NCI-H69 (cell line): ENCODE data around the gene RBM33.

Experiments
- DNase-seq: peaks from one replicate; lab custom pipeline; 2025; lab: John Stamatoyannopoulos, UW

RBM33 gene

DNA sequence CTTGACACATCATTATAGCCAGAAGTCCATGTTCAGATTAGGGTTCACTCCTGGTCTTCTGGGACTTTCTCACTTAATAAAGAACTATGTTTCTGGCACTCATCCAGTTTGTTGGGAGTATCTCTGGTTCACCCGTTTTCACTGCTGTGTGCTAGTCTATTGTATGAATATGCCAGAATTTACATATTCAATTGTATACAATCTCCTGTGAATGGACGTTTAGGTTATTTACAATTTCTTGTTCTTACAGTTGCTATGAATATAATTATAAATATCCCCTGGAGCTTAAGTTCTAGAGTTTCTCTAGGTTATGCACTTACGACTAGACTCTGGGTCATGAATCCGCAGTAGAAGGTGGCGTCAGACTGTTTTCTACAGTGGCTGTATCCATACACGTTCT, 20.0 kb upstream of the RBM33 start:
- DNase-seq, result no peak

DNA sequence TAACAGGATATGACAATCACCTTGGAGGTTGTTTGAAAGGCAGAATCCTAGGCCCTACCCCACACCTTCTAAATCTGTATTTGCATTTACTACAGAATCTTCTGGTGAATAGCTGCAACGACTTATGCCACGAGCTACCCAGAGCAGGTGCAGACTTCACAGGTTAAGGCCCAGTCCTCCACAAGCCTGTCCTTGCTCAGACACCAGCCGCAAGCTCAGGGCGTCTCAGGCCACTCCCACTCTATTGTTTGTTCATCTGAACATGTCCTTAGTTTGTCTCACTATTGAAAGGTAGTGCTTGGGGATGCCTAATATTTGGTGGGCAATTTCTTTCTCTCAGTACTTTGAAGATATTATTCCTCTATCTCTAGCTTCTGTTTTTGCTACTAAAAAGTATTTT, 18.9 kb upstream of the RBM33 start:
- DNase-seq, result no peak

DNA sequence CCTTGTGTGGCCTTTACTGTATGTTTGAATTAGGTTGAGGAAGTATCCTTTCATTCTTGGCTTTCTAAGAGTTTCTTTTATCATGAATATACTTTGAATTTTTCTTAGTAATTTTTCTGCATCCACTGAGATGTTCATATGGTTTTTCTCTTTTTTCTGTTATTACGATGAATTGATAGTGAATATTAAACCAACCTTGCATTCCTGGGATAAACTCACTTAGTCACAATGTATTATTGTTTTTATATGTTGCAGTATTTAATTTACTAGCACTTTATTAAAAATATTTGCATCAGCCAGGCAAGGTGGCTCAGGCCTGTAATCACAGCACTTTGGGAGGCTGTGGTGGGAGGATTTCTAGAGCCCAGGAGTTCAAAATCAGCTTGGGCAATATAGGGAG, 15.3 kb upstream of the RBM33 start:
- no peak for DNase-seq

DNA sequence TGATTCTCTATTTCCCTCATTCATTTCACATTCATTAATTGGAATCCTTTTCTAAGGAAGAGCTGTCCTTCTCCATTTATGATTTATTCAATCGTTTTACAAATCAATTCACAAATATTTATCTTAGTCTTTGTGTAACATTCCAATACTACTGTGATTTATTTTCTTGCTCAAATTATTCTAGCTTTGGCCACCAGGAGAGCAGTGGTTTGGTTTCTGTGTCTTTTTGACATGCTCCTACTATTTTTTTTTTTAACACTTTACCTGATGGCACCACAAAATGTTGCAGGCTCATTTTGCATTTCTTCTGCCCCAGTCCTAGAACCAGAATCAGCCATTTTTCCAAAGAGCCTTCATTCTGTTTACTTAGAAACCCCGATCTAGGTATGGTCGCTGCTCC, 13.3 kb upstream of the RBM33 start:
- no peak for DNase-seq

DNA sequence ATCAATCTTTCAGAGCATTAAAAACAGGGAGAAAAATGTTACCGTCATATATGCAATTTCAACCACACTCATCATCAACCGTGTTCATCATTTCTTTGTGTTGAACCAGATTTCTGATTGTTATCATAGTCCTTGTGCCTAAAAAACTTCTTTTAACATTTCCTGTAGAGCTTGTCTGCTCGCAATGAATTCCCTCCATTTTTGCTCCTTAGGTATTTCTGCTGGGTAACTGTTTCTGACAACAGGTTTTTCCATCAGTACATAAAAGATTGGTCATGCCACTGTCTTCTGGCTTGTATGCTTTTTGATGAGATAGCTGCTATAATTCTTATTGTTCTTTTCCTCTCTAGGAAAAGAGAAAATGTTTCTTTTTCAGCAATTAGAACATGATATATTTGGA, 8.6 kb upstream of the RBM33 start:
- DNase-seq, result no peak

DNA sequence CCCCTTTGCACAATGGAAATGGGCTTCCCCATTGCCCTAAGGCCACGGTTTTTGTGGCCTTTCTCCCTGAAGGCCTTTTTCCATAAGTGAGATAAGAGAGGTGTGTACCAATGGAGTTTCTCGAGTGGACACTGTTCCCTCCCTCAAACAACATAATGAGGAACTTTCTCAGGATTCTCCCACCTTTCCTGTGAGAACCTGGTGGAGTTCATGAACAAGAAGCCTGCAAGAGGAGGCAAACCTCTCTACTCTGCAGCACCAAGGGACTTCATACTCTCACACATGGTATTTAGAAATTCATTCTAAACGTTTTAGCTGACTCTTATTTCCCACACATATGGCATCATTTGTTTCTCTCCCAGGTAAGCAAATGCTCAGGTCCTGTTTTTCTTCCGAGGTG, 7.3 kb upstream of the RBM33 start:
- no peak for DNase-seq

DNA sequence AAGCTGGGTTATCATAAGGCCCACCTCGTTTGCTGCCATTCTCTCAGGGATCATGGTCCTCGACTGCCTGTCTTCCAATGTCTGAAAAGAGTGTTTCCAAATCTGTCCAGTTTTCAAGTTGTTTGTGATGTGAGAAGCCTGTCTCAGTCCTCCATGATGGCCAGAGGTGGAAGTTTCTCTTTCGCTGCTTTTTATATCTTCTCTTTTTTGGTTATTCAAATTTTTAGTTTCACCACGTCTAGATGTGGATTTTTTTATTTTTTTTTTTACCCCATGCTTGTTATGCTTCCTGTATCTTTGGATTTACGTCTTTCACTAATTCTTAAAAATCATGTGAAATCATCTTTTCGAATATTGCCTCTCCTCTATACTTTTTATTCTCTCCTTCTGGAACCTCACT, 6.1 kb upstream of the RBM33 start:
- no peak for DNase-seq

DNA sequence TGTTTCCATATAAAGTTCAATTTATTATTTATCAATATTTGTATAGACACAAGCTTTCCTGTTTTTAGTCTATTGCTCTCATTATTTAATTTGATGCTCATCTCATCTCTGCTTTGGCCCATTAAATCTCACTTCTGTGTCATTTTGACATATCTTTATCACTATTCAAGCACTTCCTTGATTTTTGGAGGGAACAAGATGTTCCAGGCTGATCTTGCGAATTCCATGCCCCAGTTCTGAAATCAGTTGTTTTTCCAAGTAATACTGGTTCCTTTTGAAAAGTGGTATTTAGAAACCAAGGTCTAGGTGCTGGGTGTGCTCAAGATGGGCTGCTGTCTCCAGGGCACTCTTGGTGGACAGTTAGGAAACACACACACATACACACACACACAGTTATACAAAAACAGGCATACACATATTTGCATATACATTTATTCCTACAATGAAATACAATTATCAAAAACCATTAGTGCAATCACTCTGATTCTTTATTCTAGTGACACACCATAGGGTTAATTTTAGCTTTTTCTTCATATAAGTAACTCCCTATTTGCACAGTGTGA, 4.4 kb upstream of the RBM33 start:
- no peak for DNase-seq

DNA sequence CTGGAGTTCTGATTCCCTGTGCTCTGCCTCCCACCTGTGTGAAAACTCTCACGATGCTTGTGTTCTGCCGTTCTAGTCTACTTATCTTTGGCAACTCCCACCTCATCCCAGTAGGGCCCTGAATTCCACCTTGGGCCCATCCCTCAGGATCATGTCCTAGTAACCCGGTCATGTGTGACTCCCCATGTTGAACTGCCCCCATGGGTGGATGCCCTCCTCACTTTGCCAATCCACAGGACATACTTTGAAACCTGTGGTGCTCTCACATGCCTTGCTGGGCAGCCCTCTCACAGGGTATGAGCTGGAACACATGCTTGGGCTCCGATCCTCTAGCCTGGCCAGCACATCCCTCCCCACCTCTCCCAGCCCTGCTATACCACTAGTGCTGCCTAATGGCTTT, 3.8 kb upstream of the RBM33 start:
- no peak for DNase-seq

DNA sequence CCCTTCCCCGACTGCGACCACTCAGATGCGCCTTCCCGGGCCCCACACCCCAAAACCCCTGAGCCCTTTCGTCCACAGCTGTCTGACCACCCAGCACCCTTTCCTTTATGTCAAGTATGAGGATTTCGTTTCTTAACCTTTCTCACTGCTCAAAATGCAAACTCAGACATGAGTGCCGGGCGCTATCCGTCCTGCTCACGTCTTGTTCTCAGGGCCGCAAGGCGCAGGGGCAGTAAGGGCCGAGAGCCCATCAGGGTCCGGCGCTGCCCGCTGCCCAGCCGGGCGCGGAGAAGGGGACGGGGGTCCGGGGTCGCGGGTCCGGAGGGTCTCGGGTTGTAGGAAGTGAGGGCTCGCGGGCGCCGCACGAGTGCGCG, 670 bp upstream of the RBM33 start:
- DNase-seq, result no peak

DNA sequence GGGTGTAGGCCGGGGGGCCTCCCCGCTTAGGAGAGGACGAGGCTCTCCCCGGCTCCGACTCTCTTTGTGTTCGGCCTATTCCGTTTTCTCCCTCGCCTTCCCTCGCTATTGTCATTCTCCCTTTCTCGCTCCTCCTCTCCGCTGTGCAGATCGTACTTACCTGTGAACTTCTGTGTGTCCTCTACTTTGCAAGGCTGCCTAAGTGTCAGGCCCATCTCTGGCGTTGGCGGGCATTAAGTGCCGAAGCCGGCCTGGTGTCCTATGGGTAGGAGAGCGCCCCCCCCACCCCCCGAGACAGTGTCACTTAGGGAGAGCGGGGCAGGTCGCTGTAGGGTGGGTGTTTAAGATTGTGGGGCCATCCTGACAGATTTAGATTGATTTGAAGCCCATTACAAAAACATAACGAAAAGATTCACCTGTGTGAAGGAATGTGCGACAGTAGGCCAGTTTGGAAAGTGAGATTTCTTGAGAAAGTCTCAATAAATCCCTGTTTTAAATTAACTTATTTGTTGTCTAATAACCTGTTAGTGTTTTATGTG, 579 bp downstream of the RBM33 start:
- peak; percentile 59 for DNase-seq

DNA sequence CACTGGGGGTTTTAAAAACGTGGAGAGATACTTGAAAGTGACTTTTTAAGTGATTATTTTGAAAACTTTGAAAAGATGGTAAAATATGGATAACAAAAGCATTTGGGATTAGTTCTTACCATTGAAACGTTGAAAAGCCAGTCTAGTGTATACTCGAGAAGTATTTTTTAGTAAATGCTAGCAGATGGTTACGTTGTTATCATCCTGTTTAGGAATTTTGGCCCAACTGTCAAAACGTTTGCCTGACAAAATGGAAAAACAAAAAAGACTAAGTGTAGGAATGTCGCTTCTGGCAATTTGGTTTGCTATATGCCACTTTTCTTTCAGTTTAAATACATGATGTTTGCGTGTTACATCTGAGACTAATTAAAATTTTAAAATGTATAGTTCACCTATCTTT, 1.2 kb downstream of the RBM33 start:
- no peak for DNase-seq

DNA sequence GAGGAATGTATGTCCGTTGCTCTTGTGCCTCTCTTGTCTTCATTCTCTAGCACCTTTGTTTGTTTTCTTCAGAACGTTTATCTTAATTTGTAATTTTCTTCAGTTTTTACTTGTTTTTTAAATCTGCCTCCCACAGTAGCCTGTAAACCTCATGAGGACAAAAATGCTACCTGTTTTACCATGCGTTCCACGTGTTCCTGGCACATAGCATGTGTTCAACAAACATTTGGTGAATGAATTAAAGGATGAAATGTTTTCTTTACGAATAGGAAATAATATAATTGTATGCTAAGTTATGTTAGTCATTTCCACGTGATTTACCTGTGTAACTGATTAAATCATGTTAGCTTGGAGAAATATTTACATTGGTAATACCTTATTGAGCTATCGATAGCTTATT, 2.2 kb downstream of the RBM33 start:
- DNase-seq, result no peak

DNA sequence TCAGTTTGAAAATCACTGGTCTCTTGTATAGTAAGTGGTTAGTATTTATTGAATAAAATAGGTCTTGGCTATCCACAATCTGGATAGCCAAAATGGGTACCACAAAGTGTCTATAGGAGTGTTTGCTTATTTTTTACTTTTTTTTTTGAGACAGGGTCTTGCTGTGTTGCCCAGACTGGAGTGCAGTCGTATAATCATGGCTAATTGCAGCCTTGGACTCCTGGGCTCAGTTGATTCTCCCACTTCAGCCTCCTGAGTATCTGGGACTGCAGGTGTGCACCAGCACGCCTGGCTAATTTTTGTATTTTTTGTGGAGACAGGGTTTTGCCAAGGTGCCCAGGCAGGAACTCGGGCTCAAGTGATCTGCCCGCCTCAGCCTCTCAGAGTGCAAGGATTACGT, 2.8 kb downstream of the RBM33 start:
- DNase-seq, result no peak

DNA sequence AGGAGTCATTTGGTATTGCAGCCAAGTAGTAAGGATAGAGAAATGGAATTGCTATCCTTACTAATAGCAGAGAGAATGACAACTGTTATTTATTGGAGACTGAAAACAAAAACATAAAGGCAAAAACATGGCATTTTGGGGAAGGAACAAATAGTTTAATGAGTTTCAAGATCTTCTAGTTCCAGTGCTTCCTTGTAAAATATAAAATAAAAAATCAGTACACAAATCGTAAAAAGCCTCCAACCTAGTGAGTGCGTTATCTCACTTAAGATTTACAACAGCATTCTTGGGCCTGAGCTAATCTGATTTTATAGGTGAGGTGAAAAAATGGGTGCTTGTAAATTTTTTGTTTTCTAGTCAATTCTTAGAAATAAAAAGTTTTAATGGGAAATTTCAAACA, 3.3 kb downstream of the RBM33 start:
- no peak for DNase-seq

DNA sequence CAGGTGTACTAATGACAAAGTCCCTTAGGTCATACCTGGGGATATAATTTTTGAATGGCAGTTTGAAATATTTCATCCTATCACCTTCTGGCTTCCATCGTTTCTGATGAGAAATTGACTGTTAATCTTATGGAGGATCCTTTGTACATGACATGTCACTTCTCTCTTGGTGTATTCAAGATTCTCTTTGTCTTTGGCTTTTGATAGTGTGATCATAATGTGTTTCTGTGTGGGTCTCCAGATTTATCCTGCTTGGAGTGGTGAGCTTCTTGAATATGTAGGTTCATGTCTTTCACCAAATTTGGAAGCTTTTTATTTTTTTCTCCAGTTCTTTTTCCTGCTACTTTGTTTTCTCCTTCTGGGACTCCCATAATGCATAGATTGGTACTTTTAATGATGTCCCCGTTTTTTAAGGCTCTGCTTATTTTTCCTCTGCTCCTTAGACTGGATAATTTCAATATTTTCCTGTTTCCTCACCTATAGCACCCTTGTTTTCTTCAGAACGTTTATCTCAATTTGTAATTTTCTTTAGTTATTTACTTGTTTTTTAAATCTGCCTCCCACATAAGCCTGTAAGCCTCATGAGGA, 4.4 kb downstream of the RBM33 start:
- no peak for DNase-seq

DNA sequence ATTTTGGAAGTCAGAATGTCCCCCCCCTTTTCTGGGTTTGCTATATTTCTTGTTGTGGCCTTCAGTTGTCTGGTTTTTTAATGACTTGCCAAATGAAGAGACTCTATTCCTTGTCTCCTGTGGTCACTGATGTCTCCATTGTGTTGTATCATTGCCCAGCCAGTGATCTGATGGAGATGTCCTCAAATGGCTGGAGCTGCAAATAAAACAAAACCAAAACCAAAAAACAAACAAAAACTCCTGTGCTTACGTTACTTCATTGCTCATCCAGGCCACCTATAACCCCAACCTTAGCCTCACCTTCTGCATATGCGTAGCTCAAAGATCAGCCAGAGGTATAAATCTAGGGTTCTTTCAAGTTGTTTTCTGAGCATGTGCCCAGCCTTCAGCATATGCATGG, 5.1 kb downstream of the RBM33 start:
- DNase-seq, result no peak

DNA sequence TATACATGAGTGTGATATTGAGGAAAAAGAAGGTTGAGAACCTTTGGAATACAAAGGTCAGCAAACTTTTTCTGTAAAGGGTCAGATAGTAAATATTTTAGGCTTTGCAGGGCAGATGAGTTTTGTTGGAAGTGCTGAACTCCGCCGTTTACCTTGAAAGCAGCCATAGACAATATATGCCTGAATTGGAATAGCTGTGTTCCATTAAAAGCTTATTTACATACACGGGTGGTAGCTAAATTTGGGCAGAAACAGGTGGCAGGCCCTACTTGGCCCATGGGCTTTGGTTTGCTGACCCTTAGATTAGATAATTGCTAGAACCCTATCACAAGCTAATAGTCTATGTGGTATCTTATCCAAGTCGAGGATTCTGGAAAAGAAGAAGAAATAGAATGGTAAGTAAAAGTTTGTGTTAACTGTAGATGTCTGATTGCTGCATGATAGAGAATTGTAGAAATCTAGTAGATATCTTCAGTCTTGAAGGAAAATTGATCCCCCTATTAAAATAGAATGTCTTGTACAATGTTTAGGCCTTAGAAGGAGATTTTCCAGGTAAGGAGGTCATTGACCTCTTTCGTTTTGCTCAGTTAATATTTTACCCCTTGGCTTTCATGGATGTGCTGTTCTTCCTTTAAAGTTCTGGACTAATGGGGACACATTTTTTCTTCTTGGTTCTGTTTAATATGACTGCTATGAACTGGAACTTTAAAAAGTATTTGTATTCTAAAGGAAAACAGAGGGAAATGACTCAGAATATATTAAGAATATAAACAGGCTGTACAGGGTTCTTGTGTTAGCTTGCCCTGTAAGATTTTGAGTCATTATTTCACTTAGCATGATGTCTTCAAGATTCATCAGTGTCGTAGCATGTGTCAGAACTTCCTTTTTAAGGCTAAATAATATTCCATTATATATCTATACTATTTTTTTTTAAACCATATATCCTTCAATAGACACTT, 8.0 kb downstream of the RBM33 start:
- DNase-seq, result no peak

DNA sequence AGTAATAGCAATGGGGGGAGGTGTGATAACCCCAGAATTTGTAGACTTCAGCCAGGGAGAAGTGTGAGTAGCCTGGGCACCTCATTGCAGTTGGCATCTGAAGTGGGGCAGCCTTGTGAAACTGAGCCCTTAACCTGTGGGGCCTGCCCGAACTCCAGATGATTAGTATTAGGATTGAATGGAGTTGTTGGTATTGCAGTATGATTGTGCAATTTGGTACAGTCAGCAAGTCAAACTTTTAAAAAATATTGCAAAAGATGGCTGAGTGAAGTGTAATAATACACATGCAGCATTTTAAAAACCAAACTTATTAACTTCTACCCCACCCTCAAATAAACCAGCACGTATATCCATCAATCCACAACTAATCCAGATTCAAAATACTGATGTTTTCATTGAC, 9.3 kb downstream of the RBM33 start:
- no peak for DNase-seq

DNA sequence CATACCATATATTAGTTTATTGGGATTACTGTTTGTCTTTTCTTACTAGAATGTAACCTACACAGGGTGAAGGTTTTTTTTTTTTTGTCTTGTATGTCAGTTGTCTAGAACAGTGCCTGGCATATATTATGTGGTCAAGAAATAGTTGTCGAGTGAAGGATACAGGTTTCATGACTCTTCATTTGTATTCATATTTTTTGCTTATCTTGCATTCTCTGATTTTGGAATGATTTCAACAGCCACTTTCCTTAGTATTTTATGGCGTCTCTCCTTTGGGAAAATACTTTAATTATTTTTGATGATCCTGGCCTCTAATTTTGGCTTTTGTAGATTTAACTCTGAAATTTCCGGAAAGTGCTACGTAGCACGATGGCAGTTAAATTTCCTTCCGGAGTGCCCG, 12.4 kb downstream of the RBM33 start:
- no peak for DNase-seq

DNA sequence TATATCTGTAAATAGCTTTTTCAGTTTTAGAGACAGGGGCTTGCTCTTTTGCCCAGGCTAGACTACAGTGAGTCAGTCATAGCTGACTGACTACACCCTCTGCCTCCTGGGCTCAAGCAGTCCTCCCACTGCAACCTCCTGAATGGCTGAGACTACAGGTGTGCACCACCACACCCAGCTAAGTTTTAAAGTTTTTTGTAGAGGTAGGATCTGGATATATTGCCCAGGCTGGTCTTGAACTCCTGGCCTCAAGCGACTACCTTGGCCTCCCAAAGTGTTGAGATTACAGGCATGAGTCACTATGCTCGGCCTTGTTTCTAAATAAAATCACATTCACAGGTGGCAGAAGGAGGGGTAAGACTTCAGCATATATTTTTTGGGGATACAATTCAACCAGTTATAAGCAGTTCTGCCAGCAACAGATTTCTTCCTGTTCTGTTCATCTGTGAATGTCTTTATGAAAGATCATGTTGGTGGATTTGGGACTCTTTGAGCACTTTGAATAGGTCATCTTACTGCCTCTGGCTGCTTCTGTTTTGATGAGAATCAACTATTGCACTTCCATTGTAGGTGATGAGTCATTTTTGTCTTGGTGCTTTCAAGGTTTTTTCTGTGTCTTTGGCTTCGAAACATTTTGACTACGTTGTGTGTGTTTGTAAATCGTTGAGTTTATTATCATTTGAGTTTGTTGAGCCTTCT, 15.7 kb downstream of the RBM33 start:
- no peak for DNase-seq

DNA sequence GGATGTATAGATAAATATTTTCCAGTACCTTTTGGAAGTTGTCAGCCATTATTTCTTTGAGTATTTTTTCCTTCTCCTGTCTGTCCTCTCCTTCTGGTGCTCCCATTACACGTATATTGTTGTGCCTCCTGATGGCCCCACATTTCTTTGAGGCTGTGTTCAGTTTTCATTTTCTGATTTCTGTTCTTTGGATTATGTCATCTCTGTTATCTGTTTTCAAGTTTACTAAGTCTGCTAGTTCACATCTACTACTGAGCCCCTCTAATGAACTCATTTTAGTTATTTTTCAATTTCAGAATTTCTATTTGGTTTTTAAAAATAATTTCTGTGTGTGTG, 16.3 kb downstream of the RBM33 start:
- no peak for DNase-seq
